Keratinocyte (primary cell): ENCODE data around the gene SLC25A47.

ENCODE experiments used
- EZH2 ChIP-seq: IDR thresholded peaks from one replicate; pipeline ENCODE4 v1.6.1; 2012; ENCODE audit warnings: inconsistent platforms, mild to moderate bottlenecking, low read length, moderate library complexity
- TF ChIP-seq, protein P1 (sequence below), 3 experiments: IDR thresholded peaks in 1 of 3; conservative IDR thresholded peaks in 1 of 3; optimal IDR thresholded peaks in 1 of 3; 2 replicates in 2 of 3; 3 replicates in 1 of 3; pipeline versions ENCODE3 to v1.5.1; 2011; ENCODE audit warnings: low read length in 3 of 3, mild to moderate bottlenecking in 3 of 3, moderate library complexity in 2 of 3, control low read depth in 1 of 3, inconsistent platforms in 1 of 3; ENCODE audit not compliant: insufficient read depth in 2 of 3; ENCODE audit errors: extremely low read depth in 1 of 3

GRCh38 chr14:100314724-100315123, 8.4 kb upstream of the SLC25A47 start:
- TF ChIP-seq, protein P1, sequence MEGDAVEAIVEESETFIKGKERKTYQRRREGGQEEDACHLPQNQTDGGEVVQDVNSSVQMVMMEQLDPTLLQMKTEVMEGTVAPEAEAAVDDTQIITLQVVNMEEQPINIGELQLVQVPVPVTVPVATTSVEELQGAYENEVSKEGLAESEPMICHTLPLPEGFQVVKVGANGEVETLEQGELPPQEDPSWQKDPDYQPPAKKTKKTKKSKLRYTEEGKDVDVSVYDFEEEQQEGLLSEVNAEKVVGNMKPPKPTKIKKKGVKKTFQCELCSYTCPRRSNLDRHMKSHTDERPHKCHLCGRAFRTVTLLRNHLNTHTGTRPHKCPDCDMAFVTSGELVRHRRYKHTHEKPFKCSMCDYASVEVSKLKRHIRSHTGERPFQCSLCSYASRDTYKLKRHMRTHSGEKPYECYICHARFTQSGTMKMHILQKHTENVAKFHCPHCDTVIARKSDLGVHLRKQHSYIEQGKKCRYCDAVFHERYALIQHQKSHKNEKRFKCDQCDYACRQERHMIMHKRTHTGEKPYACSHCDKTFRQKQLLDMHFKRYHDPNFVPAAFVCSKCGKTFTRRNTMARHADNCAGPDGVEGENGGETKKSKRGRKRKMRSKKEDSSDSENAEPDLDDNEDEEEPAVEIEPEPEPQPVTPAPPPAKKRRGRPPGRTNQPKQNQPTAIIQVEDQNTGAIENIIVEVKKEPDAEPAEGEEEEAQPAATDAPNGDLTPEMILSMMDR (optimal IDR thresholded peaks at IDR 0.05 in 1 of 3, IDR thresholded peaks at IDR 0.05 in 1 of 3, conservative IDR thresholded peaks at IDR 0.05 in 1 of 3; ENCODE audit: extremely low read depth in 1 of 3, insufficient read depth in 2 of 3, low read length in 3 of 3) = no peak
- TF ChIP-seq EZH2 = no peak
